Activated T-cell treated with anti-CD3 and anti-CD28 coated beads, Interleukin-2, amount 50 U/mL, for 24 hours (primary cell): ENCODE measurements around the gene DPAGT1.

Experiments
- DNase-seq: peaks from one replicate; pipeline ENCODE4 v3.0.0-alpha.2; 2020
- H3K27ac Mint-ChIP-seq: 2 replicates; pipeline ENCODE4 v1.8.0; 2020; ENCODE audit warnings: mild to moderate bottlenecking, mixed read lengths
- H3K27me3 Mint-ChIP-seq: 2 replicates; pipeline ENCODE4 v1.8.0; 2020; ENCODE audit warnings: mixed read lengths
- H3K36me3 Mint-ChIP-seq: 2 replicates; pipeline ENCODE4 v1.8.0; 2020; ENCODE audit warnings: low read depth, mixed read lengths
- H3K4me1 Mint-ChIP-seq: 2 replicates; pipeline ENCODE4 v1.8.0; 2020; ENCODE audit warnings: low read depth, mixed read lengths
- H3K4me3 Mint-ChIP-seq: 2 replicates; pipeline ENCODE4 v1.8.0; 2020; ENCODE audit warnings: mild to moderate bottlenecking, moderate library complexity, mixed read lengths
- H3K9me3 Mint-ChIP-seq: 2 replicates; pipeline ENCODE4 v1.8.0; 2020; ENCODE audit warnings: mixed read lengths

Gene DPAGT1

DNA sequence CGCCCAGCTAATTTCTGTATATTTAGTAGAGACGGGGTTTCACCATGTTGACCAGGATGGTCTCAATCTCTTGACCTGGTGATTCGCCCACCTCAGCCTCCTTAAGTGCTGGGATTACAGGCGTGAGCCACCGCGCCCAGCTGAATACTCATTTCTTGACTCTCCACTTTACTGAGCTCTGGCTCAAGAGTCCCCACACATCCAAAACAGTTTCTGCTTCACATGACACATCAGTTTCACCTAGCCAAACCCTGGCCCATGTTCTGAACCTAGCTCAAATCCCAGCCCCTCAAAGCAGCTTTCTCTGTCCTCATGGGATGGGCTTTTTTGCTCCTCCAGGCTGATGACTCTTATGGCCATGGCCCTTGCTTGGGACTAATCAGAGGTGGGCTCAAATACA, 54.4 kb downstream of the DPAGT1 start:
- H3K4me3 Mint-ChIP-seq, result no peak overlapping the region
- H3K4me1 Mint-ChIP-seq, result peaks cover 23% of the 10 kb centered on the region
- peak overlapping the region; percentile 64 for H3K27ac Mint-ChIP-seq

More for the DNA sequence above, 54.4 kb downstream of the DPAGT1 start:
- H3K27me3 Mint-ChIP-seq, result no peaks in the 10 kb centered on the region
- H3K36me3 Mint-ChIP-seq, result peaks cover 82% of the 10 kb centered on the region
- no peak for DNase-seq
- H3K9me3 Mint-ChIP-seq, result no peaks in the 10 kb centered on the region
